WTC11 (cell line): ENCODE results near the gene LTBP4.

Source experiments
- CREM ChIP-seq: sonication (generic); formaldehyde crosslinking; IDR thresholded peaks from 2 replicates; pipeline ENCODE4 v1.8.1; 2022; ENCODE audit warnings: mild to moderate bottlenecking, missing genetic modification reagents, moderate library complexity
- FOXJ3 ChIP-seq: sonication (generic); formaldehyde crosslinking; IDR thresholded peaks from 2 replicates; pipeline ENCODE4 v1.9.0; 2021; ENCODE audit warnings: missing genetic modification reagents, mild to moderate bottlenecking, borderline replicate concordance
- JAZF1 ChIP-seq: fragments of 250-450 bp; sonication (Bioruptor Pico); IDR thresholded peaks from 2 replicates; pipeline ENCODE4 v1.9.0; 2021; ENCODE audit warnings: moderate library complexity, mild to moderate bottlenecking, inconsistent platforms
- JUN ChIP-seq: sonication (generic); formaldehyde crosslinking; IDR thresholded peaks from 2 replicates; pipeline ENCODE4 v1.8.0; 2023; ENCODE audit warnings: mild to moderate bottlenecking, missing genetic modification reagents
- SP1 ChIP-seq: sonication (generic); formaldehyde crosslinking; conservative IDR thresholded peaks from 2 replicates; pipeline ENCODE4 v1.8.1; 2022; ENCODE audit warnings: missing genetic modification reagents
- ZBTB21 ChIP-seq: sonication (generic); formaldehyde crosslinking; IDR thresholded peaks from 2 replicates; pipeline ENCODE4 v1.8.1; 2023; ENCODE audit warnings: mild to moderate bottlenecking, missing genetic modification reagents, borderline replicate concordance
- ZNF416 ChIP-seq: fragments of 250-450 bp; sonication (Bioruptor Pico); IDR thresholded peaks from 2 replicates; pipeline ENCODE4 v1.9.0; 2021; ENCODE audit warnings: mild to moderate bottlenecking, inconsistent platforms
- TF ChIP-seq, protein P1 (sequence below): fragments of 200-600 bp; IDR thresholded peaks from 2 replicates; pipeline ENCODE4 v1.8.0; 2022; ENCODE audit warnings: antibody characterized with exemption
- TF ChIP-seq, protein P2 (sequence below): sonication (generic); formaldehyde crosslinking; IDR thresholded peaks from 2 replicates; pipeline ENCODE4 v1.8.0; 2022; ENCODE audit warnings: mild to moderate bottlenecking, missing genetic modification reagents
- TF ChIP-seq, protein P3 (sequence below): sonication (generic); formaldehyde crosslinking; IDR thresholded peaks from 2 replicates; pipeline ENCODE4 v1.8.1; 2023; ENCODE audit warnings: mild to moderate bottlenecking, moderate library complexity, missing genetic modification reagents
- TF ChIP-seq, protein P4 (sequence below): sonication (generic); formaldehyde crosslinking; IDR thresholded peaks from 2 replicates; pipeline ENCODE4 v1.8.0; 2022; ENCODE audit warnings: mild to moderate bottlenecking, missing genetic modification reagents

DNA sequence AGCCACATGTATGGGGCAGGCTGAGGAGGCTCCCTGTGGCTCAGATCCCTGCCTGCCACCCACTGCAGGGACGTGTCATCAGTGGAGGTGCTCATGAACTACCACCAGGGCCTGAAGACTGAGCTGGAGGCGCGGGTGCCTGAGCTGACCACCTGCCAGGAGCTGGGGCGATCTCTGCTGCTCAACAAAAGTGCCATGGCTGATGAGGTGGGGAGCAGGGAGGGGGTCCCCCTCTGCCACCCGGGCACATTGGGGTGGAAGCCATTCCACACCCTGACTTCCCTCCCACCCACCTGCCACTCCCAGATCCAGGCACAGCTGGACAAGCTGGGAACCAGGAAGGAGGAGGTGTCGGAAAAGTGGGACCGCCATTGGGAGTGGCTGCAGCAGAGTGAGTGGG, 35.8 kb upstream of the LTBP4 start:
- no peak for TF ChIP-seq ZBTB21 (CRISPR knock-in tag)
- TF ChIP-seq, protein P1, sequence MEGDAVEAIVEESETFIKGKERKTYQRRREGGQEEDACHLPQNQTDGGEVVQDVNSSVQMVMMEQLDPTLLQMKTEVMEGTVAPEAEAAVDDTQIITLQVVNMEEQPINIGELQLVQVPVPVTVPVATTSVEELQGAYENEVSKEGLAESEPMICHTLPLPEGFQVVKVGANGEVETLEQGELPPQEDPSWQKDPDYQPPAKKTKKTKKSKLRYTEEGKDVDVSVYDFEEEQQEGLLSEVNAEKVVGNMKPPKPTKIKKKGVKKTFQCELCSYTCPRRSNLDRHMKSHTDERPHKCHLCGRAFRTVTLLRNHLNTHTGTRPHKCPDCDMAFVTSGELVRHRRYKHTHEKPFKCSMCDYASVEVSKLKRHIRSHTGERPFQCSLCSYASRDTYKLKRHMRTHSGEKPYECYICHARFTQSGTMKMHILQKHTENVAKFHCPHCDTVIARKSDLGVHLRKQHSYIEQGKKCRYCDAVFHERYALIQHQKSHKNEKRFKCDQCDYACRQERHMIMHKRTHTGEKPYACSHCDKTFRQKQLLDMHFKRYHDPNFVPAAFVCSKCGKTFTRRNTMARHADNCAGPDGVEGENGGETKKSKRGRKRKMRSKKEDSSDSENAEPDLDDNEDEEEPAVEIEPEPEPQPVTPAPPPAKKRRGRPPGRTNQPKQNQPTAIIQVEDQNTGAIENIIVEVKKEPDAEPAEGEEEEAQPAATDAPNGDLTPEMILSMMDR, result no peak
- TF ChIP-seq, protein P2, sequence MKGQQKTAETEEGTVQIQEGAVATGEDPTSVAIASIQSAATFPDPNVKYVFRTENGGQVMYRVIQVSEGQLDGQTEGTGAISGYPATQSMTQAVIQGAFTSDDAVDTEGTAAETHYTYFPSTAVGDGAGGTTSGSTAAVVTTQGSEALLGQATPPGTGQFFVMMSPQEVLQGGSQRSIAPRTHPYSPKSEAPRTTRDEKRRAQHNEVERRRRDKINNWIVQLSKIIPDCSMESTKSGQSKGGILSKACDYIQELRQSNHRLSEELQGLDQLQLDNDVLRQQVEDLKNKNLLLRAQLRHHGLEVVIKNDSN (CRISPR knock-in tag), result no peak
- no peak for TF ChIP-seq JUN (CRISPR knock-in tag)
- TF ChIP-seq, protein P3, sequence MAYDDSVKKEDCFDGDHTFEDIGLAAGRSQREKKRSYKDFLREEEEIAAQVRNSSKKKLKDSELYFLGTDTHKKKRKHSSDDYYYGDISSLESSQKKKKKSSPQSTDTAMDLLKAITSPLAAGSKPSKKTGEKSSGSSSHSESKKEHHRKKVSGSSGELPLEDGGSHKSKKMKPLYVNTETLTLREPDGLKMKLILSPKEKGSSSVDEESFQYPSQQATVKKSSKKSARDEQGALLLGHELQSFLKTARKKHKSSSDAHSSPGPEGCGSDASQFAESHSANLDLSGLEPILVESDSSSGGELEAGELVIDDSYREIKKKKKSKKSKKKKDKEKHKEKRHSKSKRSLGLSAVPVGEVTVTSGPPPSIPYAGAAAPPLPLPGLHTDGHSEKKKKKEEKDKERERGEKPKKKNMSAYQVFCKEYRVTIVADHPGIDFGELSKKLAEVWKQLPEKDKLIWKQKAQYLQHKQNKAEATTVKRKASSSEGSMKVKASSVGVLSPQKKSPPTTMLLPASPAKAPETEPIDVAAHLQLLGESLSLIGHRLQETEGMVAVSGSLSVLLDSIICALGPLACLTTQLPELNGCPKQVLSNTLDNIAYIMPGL (CRISPR knock-in tag), result no peak
- no peak for TF ChIP-seq CREM (CRISPR knock-in tag)
- TF ChIP-seq FOXJ3 (CRISPR knock-in tag), result no peak
- TF ChIP-seq JAZF1 (CRISPR knock-in tag), result no peak
- TF ChIP-seq ZNF416 (CRISPR knock-in tag), result no peak
- TF ChIP-seq SP1 (CRISPR knock-in tag), result no peak
- TF ChIP-seq, protein P4, sequence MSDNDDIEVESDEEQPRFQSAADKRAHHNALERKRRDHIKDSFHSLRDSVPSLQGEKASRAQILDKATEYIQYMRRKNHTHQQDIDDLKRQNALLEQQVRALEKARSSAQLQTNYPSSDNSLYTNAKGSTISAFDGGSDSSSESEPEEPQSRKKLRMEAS (CRISPR knock-in tag), result no peak
